HG03439 (cell line): ENCODE results near the gene HECTD2.
"Not testable (repeated sequence)": the region's sequence is repeated elsewhere in the genome, so short reads cannot be mapped to it uniquely, and the experiment has no call there.

Experiments
- ATAC-seq: cut with Tn5 transposase; IDR thresholded peaks from one replicate; pipeline ENCODE4 v1.9.1; 2021; ENCODE audit warnings: mild to moderate bottlenecking, moderate library complexity; ENCODE audit not compliant: unreplicated experiment

Gene HECTD2, protein sequence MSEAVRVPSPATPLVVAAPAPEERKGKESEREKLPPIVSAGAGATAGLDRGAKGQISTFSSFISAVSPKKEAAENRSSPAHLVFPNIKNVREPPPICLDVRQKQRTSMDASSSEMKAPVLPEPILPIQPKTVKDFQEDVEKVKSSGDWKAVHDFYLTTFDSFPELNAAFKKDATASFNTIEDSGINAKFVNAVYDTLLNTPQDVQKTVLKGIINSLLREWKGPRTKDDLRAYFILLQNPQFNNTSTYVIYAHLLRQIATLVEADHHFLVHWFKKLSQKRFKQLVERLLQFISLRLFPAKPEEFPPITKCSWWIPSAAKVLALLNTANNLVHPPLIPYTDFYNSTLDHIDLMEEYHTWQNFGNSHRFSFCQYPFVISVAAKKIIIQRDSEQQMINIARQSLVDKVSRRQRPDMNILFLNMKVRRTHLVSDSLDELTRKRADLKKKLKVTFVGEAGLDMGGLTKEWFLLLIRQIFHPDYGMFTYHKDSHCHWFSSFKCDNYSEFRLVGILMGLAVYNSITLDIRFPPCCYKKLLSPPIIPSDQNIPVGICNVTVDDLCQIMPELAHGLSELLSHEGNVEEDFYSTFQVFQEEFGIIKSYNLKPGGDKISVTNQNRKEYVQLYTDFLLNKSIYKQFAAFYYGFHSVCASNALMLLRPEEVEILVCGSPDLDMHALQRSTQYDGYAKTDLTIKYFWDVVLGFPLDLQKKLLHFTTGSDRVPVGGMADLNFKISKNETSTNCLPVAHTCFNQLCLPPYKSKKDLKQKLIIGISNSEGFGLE

DNA sequence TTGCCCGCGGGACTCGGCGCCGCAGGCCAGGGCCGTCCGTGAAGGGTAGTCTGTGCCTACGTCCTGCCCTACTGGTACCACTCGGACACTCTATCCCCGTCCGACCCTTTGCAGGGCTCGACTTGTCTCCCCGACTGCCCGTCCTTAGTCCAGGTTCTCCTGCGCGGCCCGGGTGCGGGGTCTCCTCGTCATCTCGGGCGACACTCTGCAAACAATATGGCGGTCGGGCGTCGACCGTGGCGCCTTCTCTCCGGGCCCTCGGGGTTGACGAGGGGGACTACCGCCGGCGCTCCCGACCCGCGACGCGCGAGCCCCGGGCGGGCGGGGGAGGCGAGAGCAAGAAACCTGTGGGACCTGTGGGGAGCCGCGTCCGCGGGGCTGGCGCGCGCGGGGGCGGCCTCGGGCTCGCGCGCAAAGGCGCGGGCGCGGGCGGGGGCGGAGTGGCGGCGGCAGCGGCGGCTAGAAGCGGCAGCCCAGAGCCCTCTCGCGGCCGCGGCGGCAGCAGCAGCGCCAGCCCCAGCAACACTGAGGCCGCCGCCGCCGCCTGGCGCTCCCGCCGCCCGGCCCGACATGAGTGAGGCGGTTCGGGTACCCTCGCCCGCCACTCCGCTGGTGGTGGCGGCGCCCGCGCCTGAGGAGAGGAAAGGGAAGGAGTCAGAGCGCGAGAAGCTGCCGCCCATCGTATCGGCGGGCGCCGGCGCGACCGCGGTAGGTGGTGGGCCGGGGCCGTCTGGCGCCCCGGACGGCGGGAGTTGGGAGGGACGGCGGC, at the start of gene HECTD2:
HECTD2 (plus strand) TSS at position 476 of the 769 bp plus-strand sequence; CDS start at position 571, 95 bp downstream.
- ATAC-seq, result peak; percentile 88

DNA sequence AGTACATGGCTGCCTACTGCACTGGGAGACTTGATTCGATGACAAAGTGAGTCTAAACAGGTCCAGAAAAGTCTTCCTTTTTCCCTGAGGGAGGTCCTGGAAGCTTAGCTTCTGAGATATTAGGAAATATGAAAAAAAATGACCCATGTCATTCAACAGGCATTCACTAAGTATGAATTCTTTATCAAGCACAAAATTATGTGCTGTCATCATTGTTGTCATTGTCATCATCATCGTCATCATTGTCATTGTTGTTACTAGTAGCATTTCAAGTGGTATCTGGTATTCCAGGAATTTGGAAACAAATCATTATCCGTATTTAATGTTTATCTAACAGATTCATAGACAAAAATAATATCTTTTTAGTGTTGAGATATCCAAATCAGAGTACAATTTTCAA, 49.7 kb upstream of the HECTD2 start:
- no peak for ATAC-seq

DNA sequence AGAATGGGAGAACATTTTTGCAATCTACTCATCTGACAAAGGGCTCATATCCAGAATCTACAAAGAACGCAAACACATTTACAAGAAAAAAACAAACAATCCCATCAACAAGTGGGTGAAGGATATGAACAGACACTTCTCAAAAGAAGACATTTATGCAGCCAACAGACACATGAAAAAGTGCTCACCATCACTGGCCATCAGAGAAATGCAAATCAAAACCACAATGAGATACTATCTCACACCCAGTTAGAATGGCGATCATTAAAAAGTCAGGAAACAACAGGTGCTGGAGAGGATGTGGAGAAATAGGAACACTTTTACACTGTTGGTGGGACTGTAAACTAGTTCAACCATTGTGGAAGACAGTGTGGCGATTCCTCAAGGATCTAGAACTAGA, 44.6 kb upstream of the HECTD2 start:
- ATAC-seq, result not testable (repeated sequence)

DNA sequence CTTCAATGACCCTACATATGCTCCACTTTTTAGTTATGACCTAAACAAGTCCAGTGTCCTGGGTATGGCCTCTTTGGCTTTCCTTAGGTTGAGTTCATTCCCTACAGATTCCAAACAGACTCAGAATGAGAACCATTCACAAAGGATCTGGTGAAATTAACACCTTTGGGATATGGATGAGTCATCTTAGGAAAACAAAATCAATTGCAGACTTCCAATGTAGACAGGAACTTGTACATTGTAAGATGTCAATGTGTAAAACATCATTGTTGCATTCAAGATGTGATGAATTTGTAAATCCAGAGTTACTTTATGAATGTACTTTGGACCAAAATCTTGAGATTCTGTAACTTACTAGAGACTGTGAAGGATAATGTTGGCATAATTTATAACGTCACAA, 43.4 kb upstream of the HECTD2 start:
- no peak for ATAC-seq

DNA sequence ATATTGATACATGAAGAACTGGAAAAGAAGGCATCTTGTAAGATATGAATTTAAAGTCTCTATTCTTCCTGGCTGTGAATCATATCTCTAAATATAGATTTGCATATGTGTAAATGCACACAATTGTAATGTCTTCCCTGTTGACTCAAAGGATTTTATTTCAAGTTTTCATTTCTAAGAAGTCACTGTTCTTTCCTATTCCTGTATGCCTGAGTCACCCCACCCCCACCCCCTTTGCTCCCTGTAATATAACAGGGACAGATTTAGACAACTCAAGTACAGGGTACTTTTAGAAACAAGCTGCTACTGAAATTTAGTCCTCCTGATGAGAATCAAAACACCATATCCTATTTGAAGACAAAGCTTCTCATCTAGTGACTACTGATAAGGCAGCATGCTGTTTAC, 43.0 kb upstream of the HECTD2 start:
- no peak for ATAC-seq

DNA sequence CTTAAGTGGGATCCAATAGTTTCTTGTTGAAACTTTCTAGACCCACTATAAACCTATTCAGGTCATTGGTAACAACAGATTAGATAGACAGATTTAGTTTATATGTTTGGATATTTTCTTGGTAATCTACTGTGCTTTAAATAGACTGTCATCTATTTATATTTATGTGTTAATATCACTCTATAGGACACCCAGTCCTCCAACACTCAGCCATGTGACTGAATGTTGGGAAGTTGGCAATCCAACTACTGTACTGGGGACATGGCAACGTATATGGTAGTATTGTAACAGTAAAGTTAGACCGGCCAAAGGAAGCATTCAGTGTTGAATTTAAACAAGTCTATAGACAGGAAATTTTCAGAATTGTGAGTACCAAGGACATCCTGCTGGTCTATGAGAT, 42.6 kb upstream of the HECTD2 start:
- no peak for ATAC-seq

DNA sequence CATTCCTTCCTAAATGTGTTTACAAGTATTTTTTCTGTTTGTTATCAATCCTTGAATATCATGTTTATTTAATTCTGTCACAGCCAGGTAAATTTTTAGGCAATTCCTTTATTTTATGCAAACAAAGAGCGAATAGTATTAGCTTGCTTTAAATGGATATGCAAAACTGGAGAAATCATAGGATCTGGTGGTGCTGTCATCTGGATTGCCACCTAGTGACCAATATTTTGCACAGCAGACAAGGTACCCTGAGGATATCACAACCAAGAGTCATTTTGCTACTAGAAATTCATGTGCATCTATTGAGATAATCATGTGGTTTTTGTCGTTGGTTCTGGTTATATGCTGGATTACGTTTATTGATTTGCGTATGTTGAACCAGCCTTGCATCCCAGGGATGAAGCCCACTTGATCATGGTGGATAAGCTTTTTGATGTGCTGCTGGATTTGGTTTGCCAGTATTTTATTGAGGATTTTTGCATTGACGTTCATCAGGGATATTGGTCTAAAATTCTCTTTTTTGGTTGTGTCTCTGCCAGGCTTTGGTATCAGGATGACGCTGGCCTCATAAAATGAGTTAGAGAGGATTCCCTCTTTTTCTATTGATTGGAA, 40.1 kb upstream of the HECTD2 start:
- ATAC-seq, result not testable (repeated sequence)

DNA sequence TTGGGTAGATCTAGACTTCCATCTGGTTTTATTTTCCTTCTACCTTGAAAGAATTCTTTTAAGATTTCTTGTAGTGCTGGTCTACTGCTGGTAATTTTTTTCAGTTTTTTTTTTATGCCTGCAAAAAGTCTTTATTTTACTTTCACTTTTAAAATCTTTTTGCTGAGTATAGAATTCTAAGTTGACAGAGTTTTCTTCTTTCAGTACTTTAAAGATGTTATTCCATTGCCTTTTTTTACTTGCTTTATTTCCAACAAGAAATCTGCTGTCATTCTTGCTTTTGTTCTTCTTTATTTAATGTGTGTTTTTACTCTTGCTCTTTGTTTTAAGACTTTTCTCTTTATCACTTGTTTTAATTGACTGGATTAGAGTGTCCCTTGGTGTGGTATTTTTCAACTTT, 36.1 kb upstream of the HECTD2 start:
- ATAC-seq, result no peak

DNA sequence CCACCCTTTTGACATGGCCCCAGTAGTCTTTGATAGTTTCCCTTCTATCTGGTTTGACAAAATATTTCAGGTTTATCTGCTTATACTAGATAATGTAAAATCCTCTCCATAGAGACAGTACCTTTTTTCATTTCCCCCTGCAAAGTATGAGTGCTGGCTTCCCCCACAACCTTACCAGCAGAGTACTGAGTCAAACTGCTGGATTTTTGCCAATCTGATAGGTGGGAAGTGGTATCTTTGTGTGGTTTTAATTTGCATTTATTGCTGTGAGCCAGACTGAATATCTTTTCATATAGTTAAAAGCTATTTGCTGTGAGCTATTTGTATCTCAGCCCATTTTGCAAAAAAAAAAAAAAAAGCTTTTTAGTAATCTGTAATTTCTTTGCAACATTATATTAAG, 32.1 kb upstream of the HECTD2 start:
- no peak for ATAC-seq

DNA sequence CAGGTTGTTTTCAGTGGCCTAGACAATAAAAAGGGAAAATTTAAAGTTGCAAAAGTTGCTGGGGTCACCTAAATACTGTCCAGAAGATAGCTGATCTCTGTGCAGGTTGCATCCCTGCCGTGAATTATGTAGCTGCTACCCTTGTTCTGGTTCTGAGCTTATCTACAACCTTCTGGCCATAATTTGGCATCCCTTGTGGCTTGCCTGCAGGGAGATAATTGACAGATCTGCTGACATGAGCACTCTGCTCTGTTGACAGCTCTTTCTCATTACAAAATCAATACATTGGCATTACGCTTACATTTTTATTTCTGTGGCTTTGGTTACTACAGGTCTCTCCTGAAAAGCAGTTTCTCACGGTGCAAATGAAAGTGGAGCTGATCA, 29.3 kb upstream of the HECTD2 start:
- ATAC-seq, result no peak

DNA sequence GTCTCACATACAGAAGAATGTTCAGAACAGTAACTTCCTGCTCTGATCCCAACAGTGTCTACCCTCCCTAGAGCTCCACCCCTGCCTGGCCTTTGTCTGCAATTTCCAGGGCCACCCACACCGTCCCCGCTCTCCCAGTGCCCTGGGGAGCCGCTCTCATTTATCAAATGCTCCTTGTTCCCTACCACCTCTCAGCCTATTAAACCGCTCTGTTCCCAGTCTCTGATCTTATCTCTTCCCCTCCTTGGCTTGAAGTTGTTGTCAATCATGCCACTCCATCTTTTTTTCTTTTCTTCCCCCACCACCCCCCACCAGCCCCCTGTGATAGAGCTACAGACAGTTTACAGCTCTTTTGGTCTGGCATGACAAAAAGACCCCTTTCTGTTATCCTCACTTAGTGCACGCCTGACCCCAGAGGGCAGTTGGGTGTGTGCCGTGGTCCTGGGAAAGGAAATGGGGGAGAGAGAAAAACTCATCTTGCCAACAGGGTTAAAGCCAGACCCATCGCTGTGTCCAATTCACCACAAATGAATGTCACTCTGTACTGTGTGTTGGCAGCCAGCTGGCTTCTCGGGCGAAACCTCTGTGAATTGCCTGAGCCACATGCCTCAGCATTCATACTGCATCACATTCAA, 28.8 kb upstream of the HECTD2 start:
- no peak for ATAC-seq

DNA sequence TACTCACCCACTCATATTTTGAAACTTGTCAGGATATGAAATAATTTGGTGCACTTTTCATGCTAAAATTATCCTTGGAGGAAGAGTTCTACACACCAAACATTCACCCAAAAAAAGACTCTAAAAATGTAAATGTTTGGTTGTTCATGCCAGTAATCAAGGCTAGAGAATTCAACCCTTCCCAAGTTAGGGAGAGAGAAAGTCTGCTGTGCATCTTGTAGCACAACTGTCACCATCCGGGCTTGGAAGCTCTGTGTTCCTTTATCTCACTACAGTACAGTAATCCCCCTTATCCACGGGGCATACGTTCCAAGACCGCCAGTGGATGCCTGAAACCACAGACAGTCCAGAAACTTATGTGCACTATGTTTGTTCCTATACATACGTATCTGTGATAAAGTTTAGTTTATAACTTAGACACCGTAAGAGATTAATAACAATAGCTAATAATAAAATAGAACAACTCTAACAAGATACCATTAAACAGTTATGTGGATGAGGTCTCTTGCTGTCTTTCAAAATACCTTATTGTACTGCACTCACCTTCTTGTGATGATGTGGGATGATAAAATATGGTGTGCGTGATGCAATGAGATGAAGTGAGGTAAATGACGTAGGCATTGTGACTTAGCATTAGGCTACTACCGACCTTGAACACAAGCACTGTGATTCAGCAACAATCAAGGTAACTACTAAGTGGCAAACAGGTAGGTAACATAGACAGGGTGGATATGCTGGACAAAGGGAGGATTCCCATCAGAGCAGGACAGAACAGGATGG, 24.6 kb upstream of the HECTD2 start:
- ATAC-seq, result no peak

DNA sequence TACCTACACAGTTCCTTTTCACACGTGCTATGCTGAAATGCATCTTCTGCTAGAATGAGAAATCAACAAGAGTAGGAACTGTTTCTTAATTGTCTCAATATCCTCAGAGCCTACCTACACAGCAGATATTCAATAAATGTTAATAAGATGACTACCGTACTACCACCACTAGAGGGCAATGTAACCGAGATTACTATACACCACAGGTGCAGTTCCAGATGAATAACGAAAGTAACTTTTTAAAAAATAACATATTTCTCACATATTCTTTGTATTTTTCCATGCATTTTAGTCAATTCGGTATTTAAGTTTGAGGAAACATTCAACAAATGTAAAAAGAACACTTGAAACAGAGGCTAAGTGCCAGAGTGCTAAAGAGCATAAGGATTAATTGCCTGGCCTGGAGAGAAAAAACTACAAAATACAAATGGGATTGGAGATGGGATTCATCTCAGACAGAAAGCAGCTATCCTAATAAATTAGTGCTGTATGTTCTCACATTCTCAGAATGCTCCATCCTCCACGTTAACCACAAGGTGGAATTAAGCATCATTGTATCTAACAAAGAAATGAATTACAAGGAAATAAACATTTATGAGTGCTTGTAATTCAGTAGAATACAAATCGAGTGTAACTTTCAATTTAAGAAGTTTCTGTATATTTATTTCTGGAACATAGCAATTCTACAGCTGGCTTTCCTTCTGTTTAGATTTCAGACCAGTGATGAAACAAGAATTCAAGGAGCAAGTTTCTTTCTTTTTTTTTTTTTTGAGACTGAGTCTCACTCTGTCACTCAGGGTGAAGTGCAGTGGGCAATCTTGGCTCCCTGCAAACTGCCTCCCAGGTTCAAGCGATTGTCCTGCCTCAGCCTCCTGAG, 20.3 kb upstream of the HECTD2 start:
- peak; percentile 89 for ATAC-seq

DNA sequence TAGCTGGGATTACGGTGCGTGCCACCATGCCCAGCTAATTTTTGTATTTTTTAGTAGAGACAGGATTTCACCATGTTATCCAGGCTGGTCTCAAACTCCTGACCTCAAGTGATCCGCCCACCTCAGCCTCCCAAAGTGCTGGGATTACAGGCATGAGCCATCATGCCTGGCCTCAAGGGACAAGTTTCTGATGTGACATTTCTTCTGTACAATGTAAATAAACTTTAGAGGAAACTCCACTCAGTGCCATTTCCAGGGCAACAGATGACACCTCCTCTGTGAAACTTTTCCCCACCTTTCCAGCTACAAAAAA, 19.7 kb upstream of the HECTD2 start:
- not testable (repeated sequence) for ATAC-seq

DNA sequence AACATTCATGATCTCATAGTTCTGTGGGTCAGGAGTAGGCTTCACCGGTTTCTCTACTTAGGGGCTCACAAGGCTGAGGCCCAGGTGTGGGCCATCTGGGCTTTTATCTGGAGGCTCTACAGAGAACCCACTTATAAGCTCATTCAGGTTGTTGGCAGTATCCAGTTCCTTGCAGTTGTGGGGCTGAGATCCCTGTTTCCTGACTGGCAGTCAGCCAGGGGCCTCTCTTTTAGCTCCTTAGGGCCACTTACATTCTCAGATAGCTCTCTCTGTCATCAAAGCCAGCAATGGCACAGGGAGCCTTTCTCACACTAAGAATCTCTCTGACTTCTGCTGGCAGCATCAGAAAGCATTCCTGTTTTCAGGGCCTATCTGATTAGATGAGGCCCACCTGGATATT, 18.2 kb upstream of the HECTD2 start:
- ATAC-seq, result no peak

DNA sequence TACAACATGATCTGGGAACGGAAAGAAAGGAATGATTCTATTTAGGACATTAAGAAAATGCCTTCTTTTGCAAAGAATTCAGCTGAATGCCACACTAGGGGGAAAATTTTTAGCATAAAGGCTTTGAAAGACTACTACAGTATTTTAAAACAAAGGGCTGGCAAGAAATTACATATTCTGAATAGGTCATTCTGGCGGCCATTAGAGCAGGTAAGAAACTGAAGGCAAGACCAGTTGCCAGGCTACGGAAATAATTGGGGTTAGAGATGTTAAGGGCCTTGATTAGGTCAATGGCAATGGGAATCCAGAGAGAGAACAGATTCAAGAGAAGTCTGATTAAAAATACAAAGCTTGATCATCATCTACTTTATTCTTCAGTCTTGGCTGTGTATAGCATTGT, 3.8 kb upstream of the HECTD2 start:
- ATAC-seq, result no peak

DNA sequence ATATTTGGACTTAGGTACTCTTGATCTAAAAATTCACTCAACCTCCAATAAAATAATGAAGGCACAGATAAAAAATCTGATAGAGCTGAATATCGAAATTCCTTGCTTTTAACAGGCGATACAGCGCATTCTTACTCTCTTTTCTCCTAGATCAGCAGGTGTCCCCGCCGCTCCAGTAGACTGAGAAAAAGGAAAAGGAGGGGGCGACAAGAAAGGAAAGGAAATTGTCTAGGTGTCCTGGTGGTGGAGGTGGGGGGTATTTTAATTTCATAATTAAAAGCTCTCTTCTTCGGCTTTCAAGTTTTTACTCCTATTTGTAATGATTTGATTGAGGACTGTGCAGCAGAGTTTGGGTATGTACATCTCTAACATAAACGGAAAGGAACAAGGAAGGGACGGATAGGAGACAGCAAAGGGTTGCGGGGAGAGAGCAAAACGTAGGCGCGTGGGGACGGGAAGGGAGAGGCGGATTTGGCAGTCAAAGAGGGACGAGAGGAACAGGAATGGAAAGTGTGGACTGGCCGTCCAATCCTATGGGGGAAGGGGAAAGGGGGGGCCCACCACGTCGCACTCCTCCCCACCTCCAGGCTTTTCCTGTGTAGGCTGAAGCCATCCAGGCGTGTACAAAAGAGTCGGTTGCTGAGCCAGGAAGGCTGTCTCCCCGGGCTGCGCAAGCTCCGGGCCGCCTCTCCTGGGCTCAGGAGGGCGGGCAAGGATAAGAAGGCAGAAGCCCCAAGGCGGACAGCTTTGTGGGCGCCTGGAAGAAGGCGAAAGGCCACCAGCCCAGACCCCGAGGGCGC, 875 bp upstream of the HECTD2 start:
- ATAC-seq, result peak; percentile 24
